IPS-18a (cell line): ENCODE results near the gene MED27.

Source experiments
- H3K27ac ChIP-seq: one replicate; pipeline ENCODE4 v1.5.1; 2013; ENCODE audit warnings: low read length
- H3K27me3 ChIP-seq: one replicate; pipeline ENCODE4 v1.6.1; 2013; ENCODE audit warnings: mild to moderate bottlenecking, low read length; ENCODE audit not compliant: control insufficient read depth, insufficient read depth
- H3K36me3 ChIP-seq: one replicate; pipeline ENCODE4 v1.6.1; 2013; ENCODE audit warnings: low read depth, low read length; ENCODE audit not compliant: control insufficient read depth
- H3K4me1 ChIP-seq: one replicate; pipeline ENCODE4 v1.6.1; 2013; ENCODE audit warnings: low read depth, low read length; ENCODE audit not compliant: control insufficient read depth
- H3K4me3 ChIP-seq: one replicate; pipeline ENCODE4 v1.5.1; 2013; ENCODE audit warnings: low read length
- H3K9ac ChIP-seq: one replicate; pipeline ENCODE4 v1.6.1; 2013; ENCODE audit warnings: mild to moderate bottlenecking, low read length, moderate library complexity
- H3K9me3 ChIP-seq: one replicate; pipeline ENCODE4 v1.6.1; 2013; ENCODE audit warnings: low read depth, low read length; ENCODE audit not compliant: control insufficient read depth

The MED27 gene

GRCh38 chr9:131853434-131853833 is 226.2 kb downstream of the MED27 start:
- no peaks in the 10 kb centered on the region for H3K27me3 ChIP-seq
- no peak overlapping the region for H3K4me3 ChIP-seq
- H3K36me3 ChIP-seq, result no peaks in the 10 kb centered on the region
- H3K4me1 ChIP-seq, result peaks cover 9% of the 10 kb centered on the region
- H3K27ac ChIP-seq, result no peak overlapping the region
- H3K9me3 ChIP-seq, result no peaks in the 10 kb centered on the region
- H3K9ac ChIP-seq, result no peak overlapping the region

- Histone ChIP-seq H3K36me3 (no peaks in the 10 kb centered on the region), H3K4me3 (no peak overlapping the region), H3K9me3 (no peaks in the 10 kb centered on the region), H3K27ac (no peak overlapping the region), H3K4me1 (peaks cover 9% of the 10 kb centered on the region), H3K27me3 (no peaks in the 10 kb centered on the region), H3K9ac (no peak overlapping the region)
Observed at GRCh38 chr9:131851414-131851813, 228.3 kb downstream of the MED27 start.

DNA sequence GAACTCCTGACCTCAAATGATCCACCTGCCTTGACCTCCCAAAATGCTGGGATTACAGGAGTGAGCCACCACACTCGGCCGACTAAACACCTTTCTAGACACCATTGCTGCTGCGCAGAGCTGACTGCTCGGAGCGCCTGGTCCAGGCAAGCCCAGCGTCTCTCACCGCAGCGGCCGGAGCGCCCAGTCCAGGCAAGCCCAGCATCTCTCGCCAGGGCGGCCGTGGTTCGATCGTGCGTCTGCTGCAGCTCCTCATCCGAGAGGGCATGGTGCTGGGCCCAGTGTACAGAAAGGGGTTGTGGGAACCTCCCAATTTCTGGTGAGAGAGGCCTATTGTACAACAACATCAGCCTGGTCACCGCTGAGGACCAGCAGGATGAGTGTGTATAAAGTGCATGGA is 230.3 kb downstream of the MED27 start:
- Histone ChIP-seq H3K27ac (no peak overlapping the region), H3K36me3 (no peaks in the 10 kb centered on the region), H3K9ac (no peak overlapping the region), H3K9me3 (no peaks in the 10 kb centered on the region), H3K27me3 (no peaks in the 10 kb centered on the region), H3K4me1 (no peaks in the 10 kb centered on the region), H3K4me3 (no peak overlapping the region)

DNA sequence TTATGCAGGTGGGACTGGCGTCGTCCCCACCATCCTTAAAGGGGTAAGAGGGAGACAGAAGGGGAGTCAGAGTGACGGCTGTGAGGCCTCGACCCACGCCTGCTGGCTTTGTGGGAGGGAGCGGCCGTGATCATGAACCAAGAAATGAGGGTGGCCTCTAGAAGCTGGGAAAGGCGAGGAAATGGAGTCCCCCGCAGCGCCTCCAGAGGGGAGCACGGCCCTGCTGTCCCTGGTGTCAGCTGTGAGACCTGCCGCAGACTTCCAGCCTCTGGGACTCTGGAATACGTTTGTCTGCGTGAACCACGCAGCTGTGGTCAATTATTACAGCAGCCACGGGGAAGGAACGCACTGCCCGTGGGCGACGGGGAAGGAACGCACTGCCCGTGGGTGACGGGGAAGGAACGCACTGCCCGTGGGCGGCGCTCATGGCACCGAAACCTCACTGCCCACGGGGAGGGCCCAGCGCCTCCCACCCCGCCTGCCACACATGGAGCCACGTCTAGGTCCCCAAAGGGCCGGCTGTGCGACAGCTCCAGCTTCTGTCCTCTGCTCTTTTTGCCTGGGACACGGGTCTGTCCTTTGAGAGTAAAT is 231.0 kb downstream of the MED27 start:
- Histone ChIP-seq H3K27me3 (no peaks in the 10 kb centered on the region), H3K27ac (no peak overlapping the region), H3K9me3 (no peaks in the 10 kb centered on the region), H3K4me1 (no peaks in the 10 kb centered on the region), H3K4me3 (no peak overlapping the region), H3K36me3 (no peaks in the 10 kb centered on the region), H3K9ac (no peak overlapping the region)

DNA sequence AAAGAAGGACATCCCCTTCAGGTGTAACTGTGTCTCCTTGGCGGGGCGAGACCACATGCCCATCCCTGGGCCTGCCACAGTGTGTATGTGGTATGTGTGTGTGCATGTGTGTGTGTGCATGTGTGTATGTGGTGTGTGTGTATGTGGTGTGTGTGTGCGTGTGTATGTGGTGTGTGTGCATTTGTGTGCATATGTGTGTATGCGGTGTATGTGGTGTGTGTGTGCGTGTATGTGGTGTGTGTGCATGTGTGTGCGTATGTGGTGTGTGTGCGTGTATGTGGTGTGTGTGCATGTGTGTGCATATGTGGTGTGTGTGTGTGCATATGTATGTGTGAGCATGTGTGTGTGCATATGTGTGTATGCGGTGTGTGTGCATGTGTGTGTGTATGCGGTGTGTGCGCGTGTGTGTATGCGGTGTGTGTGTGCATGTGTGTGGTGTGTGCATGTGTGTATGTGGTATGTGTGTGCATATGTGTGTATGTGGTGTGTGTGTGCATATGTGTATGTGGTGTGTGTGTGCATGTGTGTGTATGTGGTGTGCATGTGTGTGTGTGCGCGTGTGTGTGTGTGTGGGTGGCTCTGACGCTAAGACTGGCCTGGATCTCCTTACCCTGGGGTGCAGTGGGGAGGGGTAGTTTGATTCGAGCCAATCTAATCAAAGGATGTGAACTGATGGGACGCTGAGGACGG is 231.9 kb downstream of the MED27 start:
- H3K9ac ChIP-seq, result no peak overlapping the region
- H3K27ac ChIP-seq, result no peak overlapping the region
- no peaks in the 10 kb centered on the region for H3K27me3 ChIP-seq
- no peaks in the 10 kb centered on the region for H3K36me3 ChIP-seq
- H3K9me3 ChIP-seq, result no peaks in the 10 kb centered on the region
- no peaks in the 10 kb centered on the region for H3K4me1 ChIP-seq
- H3K4me3 ChIP-seq, result no peak overlapping the region

- Histone ChIP-seq H3K27ac (no peak overlapping the region), H3K27me3 (no peaks in the 10 kb centered on the region), H3K4me1 (no peaks in the 10 kb centered on the region), H3K9ac (no peak overlapping the region), H3K36me3 (no peaks in the 10 kb centered on the region), H3K4me3 (no peak overlapping the region), H3K9me3 (no peaks in the 10 kb centered on the region)
Observed at GRCh38 chr9:131845305-131846298, 234.1 kb downstream of the MED27 start.

GRCh38 chr9:131844745-131845118 is 234.9 kb downstream of the MED27 start:
- H3K4me3 ChIP-seq, result no peak overlapping the region
- no peak overlapping the region for H3K9ac ChIP-seq
- no peak overlapping the region for H3K27ac ChIP-seq
- H3K27me3 ChIP-seq, result no peaks in the 10 kb centered on the region
- H3K9me3 ChIP-seq, result no peaks in the 10 kb centered on the region
- no peaks in the 10 kb centered on the region for H3K36me3 ChIP-seq
- no peaks in the 10 kb centered on the region for H3K4me1 ChIP-seq

DNA sequence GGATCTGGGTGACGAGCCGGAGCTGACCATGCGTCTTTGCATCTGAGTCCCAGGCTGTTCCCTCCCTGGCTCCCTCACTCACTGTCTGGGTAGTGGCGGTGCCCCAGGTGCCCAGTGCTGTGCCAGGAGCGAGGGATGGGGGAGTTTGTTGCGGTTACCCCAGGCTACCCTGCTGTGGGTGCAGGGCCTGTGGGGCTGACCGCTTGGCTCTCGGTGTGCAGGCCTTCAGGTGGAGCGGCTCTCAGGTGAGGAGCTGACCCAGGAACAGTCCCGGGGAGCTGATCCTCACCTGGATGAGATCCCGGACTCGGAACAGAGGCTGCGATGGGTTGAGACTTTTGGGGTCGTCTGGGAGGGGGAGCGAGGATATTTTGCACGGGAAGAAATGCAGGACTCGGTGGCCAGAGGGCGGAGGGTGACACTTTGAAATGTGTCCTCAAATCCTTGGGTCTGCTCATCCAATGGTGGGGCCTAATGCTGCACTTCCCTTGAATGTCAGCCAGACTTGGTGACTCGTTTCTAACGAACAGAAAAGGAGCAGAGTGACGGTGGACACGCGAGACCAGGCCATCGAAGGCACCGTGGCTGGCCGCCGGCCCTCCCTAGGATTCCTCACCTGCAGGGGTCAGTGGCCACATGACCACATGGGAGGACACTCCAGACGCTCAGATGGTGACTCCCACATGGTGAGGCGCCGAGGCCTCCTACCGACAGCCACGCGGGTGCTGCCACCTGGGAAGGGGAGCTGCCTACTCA is 235.5 kb downstream of the MED27 start:
- Histone ChIP-seq H3K9me3 (no peaks in the 10 kb centered on the region), H3K4me3 (no peak overlapping the region), H3K27me3 (no peaks in the 10 kb centered on the region), H3K36me3 (no peaks in the 10 kb centered on the region), H3K27ac (no peak overlapping the region), H3K4me1 (no peaks in the 10 kb centered on the region), H3K9ac (no peak overlapping the region)

DNA sequence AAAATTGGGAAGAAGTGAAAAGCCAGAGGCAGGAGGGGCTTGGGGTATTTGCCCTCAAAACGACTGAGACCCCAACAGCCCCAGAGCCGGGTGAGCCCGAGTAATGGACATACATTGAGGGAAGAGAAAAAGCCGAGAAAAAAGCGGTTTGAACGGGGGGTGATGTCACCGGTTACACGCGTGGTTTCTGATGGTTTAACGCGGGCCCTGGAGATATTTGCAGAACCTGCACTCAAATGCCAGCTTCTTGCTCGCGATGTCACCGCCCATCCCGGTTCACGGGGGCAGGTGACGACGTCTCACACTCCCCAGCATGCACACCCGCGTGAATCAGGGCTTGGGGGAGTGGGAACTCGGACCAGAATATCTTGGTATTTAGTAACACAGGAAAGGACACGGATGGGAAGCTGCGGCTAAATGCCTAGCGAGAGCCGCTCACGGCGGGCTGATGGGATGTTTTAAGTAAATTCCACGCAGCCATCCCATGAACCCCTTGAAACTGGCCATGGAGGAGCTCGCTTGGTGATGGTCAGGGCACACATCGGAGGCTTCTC is 237.8 kb downstream of the MED27 start:
- Histone ChIP-seq H3K27ac (no peak overlapping the region), H3K36me3 (no peaks in the 10 kb centered on the region), H3K4me1 (no peaks in the 10 kb centered on the region), H3K9ac (no peak overlapping the region), H3K27me3 (no peaks in the 10 kb centered on the region), H3K9me3 (no peaks in the 10 kb centered on the region), H3K4me3 (no peak overlapping the region)

GRCh38 chr9:131840751-131841702 is 238.6 kb downstream of the MED27 start:
- H3K36me3 ChIP-seq, result no peaks in the 10 kb centered on the region
- no peak overlapping the region for H3K4me3 ChIP-seq
- no peaks in the 10 kb centered on the region for H3K27me3 ChIP-seq
- H3K9me3 ChIP-seq, result no peaks in the 10 kb centered on the region
- H3K4me1 ChIP-seq, result no peaks in the 10 kb centered on the region
- no peak overlapping the region for H3K9ac ChIP-seq
- H3K27ac ChIP-seq, result no peak overlapping the region
